ENCODE results near the gene SLC31A1. TPM values are rescaled to one million over a fixed set of nuclear protein-coding genes. Genes with fewer than 3 reads are reported as not detected.

The SLC31A1 gene
- total RNA-seq, 1 experiment from 2014 or later = 34.4 TPM

DNA sequence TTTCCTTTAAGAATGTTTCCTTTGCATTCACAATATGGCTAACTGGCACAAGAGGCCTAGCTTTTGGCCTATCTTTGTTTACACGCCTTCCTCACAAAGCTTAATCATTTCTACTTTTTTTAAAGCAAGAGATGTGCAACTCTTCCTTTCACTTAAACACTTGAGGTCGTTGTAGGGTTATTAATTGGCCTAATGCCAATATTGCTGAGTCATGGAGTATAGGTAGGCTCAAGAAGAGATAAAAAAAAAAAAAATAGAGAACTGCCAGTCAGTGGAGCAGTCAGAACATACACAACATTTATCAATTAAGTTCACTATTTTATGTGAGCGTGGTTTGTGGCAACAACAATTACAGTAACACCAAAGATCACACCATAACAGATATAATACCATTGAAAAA, 6.2 kb upstream of the SLC31A1 start:
- Histone ChIP-seq H3T11ph (ENCODE audit: low read length) (no peak overlapping the region), H3K56ac (ENCODE audit: insufficient read length, low read depth, low read length) (no peak overlapping the region), H2BK12ac (ENCODE audit: insufficient read length, low read depth, low read length) (no peak overlapping the region), H2AFZ (ENCODE audit: low read length) (no peak overlapping the region), H4K8ac (replicated peaks; ENCODE audit: insufficient read length, low read depth, low read length) (no peak overlapping the region), H4K20me1 (ENCODE audit: control insufficient read depth, insufficient read depth, insufficient read length) (no peaks in the 10 kb centered on the region), H3K23me2 (ENCODE audit: insufficient read length, low read depth, low read length, poor library complexity, severe bottlenecking) (no peaks in the 10 kb centered on the region), H3K9me3 (ENCODE audit: control insufficient read depth, low read depth, low read length) (no peaks in the 10 kb centered on the region), H3K9ac (ENCODE audit: extremely low read depth, insufficient read length, low read length) (no peak overlapping the region), H4K91ac (ENCODE audit: insufficient read length, low read depth, low read length) (no peak overlapping the region), H2AK5ac (ENCODE audit: insufficient read length, low read length) (no peak overlapping the region), H3K27ac (ENCODE audit: insufficient read length, low read depth, low read length) (no peak overlapping the region), H2BK120ac (ENCODE audit: low read depth, low read length, poor library complexity, severe bottlenecking) (no peak overlapping the region), H4K5ac (ENCODE audit: insufficient read length, low read depth, low read length) (no peak overlapping the region), H3K79me2 (ENCODE audit: insufficient read depth, low read length) (peaks cover 7% of the 10 kb centered on the region), H2BK5ac (ENCODE audit: insufficient read length, low read length) (no peak overlapping the region), H2BK20ac (ENCODE audit: low read depth, low read length, poor library complexity, severe bottlenecking) (no peak overlapping the region), H3K27me3 (ENCODE audit: insufficient read depth, low read length) (no peaks in the 10 kb centered on the region), H2BK15ac (ENCODE audit: low read depth, low read length) (no peak overlapping the region), H3K4me1 (ENCODE audit: insufficient read depth, low read length) (no peaks in the 10 kb centered on the region; the same call in 1 of the 2 replicates), H3K18ac (ENCODE audit: insufficient read length, low read depth, low read length) (no peak overlapping the region), H3K23ac (ENCODE audit: insufficient read length, low read depth, low read length) (no peak overlapping the region), H3K4me2 (ENCODE audit: insufficient read depth, insufficient read length, low read length) (no peak overlapping the region), H3K4ac (ENCODE audit: low read depth, low read length) (no peak overlapping the region), H3K14ac (ENCODE audit: insufficient read depth, low read length) (no peak overlapping the region), H3K79me1 (ENCODE audit: insufficient read depth, low read depth, low read length, poor library complexity, severe bottlenecking) (no peaks in the 10 kb centered on the region)
- no peak for TF ChIP-seq CTCF (conservative IDR thresholded peaks at IDR 0.05)
- no CpG with 5 or more reads among the region's 3 CpGs for WGBS (ENCODE audit: extremely low coverage, insufficient read length, low lambda C conversion rate)
- Mint-ChIP-seq H3K9me3 (no peaks in the 10 kb centered on the region; a peak in 1 of 5 replicates), H3K27me3 (ENCODE audit: low read depth) (no peaks in the 10 kb centered on the region), H3K27ac (peak overlapping the region in 2 of 3 experiments; percentile 6 to 14; a peak in 2 of 7 replicates), H3K4me1 (peaks cover 5 to 6% of the 10 kb centered on the region in 2 experiments), H3K36me3 (ENCODE audit: insufficient read depth in 1 of 3, low read depth in 3 of 3) (peaks cover 0 to 7% (median 4%) of the 10 kb centered on the region in 3 experiments; a peak in 3 of 7 replicates), H3K4me3 (no peak overlapping the region)
- DNase-seq = no peak

Data from H9 (cell line).